Measurements from ENCODE around the gene HRNR. TPM values are rescaled to one million over a fixed set of nuclear protein-coding genes. Genes with fewer than 3 reads are reported as not detected.

The HRNR gene
- 0.24 TPM in 1 of 2 replicates, not detected in the other for total RNA-seq

DNA sequence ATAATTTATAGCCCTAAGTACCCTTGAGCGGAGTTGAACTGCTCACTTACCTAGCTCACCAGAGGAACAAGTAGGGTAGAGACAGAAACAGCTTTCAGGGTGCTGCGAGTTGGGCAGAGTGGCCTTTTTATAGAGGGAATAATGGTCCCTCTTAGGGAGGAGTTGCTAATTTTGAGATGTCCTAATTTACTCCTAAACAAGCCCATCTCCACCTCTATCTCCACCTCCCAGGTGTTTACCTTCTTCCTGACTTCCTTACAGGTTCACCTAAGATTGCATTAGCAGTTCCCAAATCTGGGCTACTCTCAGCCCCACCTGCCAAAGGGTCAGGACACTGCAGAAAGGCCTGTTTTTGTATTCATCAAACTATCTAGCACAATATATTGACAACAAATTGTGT, at the start of gene HRNR:
Gene HRNR, minus strand, starts transcription at position 101 of the 400 bp plus-strand sequence. CDS start 940 bp downstream, outside the sequence.

Other genes with a start within 250 kb of the HRNR start
- gene S100A10, start 230.3 kb downstream of the HRNR start, total RNA-seq, result 165 and 194 TPM in 2 replicates
- 79.3 and 93.7 TPM in 2 replicates for gene S100A11, start 187.2 kb downstream of the HRNR start, total RNA-seq
- gene TCHHL1, start 135.1 kb downstream of the HRNR start, total RNA-seq, result not detected in 2 replicates
- gene TCHH, start 108.7 kb downstream of the HRNR start, total RNA-seq, result under 0.01 TPM in 2 replicates
- 0.21 and 0.72 TPM in 2 replicates for gene RPTN, start 65.0 kb downstream of the HRNR start, total RNA-seq
- 0.43 and 0.96 TPM in 2 replicates for gene FLG, start 101.0 kb upstream of the HRNR start, total RNA-seq
- not detected in 2 replicates for gene FLG2, start 135.8 kb upstream of the HRNR start, total RNA-seq
- gene CRNN, start 190.1 kb upstream of the HRNR start, total RNA-seq, result 0.72 and 0.85 TPM in 2 replicates

Data from tracheal epithelial cell (primary cell).